NCI-H1436 (cell line): ENCODE data around the gene C2CD4B.

Source experiments
- DNase-seq: peaks from one replicate; lab custom pipeline; 2025; lab: John Stamatoyannopoulos, UW

C2CD4B gene, protein sequence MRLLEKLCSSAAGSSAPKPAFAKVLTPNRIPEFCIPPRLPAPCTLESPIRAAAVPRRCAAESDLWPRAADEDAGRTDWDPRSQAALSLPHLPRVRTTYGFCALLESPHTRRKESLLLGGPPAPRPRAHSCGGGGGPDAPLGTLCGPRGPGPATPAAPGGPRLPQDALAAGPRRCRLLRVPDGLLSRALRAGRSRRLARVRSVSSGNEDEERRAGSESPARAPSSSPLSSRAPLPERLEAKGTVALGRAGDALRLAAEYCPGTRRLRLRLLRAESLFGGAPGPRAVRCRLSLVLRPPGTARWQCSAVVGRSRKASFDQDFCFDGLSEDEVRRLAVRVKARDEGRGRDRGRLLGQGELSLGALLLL

DNA sequence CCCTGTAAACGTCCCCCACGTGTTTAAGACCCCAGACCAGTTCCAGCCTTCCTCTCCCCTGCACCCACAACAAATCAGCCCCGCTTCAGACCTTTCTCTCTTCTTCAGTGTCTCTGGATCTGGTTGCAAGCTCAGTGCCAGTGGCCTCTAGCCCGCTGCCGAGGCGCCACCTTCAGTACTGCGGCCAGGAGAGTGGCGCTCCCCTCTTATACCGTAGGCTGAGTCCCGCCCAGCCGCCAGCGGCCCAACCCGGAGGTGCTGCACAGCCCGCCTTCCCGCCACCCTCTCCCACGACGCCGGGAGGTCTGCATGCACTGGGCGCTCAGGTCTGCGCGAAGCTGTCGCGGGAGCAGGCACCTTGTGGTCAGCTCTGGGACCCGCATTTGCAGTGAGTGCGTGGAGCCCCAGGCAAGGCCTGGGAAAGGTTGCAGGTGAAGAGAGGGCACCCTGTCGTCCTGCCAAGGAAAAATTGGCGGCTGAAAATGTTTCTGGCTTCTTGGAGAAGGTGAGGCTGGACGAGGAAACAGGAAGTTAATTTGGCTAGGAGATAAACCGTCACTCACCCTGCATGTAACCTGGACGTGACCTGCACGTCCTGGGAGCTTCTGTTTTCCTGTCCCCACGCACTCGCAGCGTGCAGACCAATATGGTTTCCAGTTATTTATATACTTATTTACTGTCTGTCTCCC, at the start of gene C2CD4B:
Gene C2CD4B (minus strand): TSS at position 182 of the 689 bp plus-strand sequence. CDS start 301 bp downstream, outside the sequence.
- DNase-seq: no peak

DNA sequence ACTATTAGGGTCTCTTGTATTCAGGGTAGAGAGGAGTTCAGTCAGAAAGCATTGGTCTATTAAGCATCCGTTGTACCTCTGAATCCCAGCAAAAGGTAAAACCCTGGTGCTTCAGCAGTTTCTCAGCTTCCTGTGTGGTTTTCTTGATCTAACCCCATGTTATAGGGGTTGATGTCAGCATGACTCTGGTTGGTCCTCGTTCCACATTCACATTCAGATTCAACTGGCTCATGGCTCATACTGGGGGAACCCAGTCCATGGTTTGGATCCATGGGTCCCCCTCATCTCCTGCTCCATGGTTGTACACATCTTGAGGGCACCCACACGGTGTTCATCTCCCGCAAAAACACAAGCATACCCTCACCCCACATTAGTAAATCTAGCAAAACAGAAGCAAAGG, 47.7 kb upstream of the C2CD4B start:
- no peak for DNase-seq

DNA sequence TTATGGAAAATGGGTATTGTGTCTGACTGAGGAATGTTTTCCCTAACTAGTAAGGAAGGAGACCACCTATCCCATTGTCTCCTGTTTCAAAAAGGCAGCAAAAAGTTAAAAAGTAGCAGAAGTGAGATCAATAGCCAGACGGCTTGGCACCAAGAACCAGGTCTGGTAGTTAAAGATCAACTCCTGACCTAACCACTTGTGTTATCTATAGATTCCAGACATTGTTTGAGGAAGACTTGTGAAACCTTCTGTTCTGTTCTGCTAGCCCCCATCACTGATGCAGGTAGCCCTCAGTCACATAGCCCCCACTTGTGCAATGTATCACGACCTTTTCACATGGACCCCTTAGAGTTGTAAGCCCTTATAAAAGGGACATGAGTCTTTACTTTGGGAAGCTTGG, 46.3 kb upstream of the C2CD4B start:
- no peak for DNase-seq

DNA sequence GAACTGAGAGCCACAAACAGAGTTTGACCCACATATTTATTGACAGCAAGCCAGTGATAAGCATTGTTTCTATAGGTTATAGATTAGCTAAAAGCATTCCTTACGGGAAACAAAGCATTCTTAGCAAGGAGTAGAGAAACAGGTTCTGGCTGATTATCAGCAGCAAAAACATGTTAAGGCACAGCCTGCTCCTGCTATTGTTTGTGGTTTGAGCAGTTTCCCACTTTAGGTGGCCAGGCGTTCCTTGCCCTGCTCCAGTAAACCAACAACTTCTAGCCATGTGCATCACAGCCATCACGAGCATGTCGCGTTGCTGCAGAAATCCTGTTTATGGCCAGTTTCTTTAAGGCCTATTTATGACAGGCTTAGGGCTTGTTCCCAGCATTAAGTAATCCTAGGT, 44.7 kb upstream of the C2CD4B start:
- no peak for DNase-seq

DNA sequence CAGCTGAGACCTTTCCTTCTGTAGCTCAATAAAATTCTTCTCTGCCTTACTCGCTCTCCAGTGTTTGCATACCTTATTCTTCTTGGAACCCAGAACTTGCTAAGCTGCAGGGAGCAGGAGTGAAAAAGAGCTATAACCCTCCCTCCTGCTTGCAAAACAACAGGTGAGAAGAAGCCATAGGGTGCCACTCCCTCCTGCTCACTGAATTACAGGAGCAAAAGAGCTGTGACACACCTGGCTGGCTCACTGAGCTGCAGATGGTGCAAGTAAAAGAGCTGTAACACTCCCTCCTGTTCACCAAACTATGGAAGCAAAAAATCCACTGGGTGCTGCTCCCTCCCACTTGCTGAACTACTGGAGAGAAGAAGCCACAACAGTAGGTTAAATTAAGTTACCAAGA, 44.2 kb upstream of the C2CD4B start:
- DNase-seq: no peak

DNA sequence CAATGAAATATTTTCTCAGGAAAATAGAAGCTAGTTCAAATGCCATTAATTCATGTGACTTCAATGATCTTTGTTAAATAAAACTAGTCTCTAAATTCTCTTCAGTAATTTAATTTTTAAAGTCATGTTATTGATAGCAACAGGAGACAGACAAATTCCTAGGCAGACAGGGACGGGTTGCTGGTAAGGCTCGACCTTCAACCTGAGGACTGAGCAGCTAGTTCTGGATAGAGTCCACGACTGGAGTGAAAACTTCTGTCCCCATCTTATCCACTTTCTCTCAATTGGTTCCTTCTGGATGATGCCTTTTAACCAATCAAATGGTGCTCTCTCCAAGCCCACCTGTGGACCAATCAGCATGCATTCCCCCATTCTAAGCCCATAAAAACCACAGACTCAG, 43.8 kb upstream of the C2CD4B start:
- no peak for DNase-seq

DNA sequence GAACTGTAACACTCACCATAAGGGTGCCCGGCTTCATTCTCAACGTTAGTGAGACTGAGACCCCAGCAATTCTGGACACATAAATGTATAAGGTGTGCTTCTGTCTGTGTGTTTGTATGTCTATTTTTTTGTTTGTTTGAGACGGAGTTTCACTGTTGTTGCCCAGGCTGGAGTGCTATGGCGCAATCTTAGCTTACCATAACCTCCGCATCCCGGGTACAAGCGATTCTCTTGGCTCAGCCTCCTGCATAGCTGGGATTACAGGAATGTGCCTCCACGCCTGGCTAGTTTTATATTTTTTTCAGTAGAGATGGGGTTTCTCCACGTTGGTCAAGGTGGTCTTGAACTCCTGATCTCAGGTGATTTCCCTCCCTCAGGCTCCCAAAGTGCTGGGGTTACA, 43.3 kb upstream of the C2CD4B start:
- no peak for DNase-seq

DNA sequence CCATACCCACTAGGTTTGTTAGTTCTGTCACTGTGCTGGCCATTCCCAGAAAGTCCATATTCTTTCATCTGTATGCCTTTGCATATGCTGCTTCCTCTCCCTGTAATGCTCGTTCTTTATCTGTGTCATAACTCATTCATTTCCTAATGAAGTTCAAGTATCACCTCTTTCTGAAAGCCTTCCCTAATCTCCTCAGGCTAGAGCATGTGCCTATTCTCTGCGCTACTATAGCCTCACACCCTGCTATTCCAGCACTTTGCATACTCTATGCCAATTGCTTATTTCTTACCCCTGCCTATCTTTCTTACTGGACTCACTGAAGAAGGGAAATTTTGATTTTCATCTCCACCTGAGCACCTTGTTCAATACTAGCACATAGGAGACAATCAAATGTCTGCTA, 25.6 kb upstream of the C2CD4B start:
- DNase-seq: no peak

DNA sequence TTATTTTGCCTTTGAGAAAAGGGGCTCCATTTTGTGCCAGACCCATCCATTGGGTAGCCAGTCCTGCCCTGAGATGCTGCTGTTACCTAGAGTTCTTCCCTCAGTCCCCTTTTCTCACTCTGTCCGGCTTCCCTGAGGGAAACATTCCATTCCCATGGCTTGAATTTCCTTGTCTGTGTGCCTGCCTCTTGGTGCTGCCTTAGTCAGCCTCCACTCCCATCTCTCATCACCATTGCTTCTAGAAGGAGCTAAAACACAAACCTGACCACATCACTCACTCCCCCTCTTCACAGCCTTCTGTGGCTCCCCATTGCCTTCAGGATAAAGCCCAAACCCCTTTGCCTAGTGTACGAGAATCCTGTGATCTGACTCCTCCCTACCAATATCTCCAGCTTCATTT, 25.2 kb upstream of the C2CD4B start:
- DNase-seq: no peak

DNA sequence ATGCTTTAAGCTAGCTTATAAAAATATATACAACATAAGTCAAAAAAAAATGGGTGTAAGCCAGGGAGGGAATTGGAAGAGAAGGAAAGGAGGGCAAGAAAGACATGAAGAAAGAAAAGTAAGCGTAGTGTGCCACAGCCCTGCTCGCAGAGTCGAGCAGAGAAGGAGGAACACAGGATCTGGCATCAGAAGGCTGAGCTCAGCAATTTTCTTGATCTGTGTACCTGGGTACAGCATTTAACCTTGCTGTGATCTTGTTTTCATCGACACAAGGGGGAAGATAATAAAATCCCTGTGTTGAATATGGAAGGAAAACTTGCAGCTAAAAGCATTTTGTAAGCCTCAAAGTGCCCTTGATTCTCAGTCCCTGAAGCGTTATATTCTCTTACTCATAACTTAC, 23.7 kb upstream of the C2CD4B start:
- DNase-seq: no peak

DNA sequence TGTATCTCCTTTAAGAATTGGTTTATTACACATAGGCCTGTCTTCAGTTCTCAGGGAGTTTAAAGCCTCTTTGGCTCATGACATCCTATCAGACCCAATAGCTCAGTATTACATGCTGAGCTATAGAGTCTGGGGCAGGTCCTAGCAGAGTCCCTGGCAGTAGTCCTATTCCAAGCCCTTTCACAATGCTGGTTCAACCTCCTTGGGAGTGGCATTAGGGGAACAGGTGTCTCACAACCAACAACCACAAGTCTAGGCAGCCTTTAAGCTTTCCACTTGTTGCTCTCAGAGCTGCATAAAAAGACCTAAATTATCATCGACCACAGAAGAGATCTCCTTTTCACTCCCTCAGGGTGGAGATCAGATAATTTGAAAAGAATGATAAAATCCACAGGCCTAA, 22.8 kb upstream of the C2CD4B start:
- no peak for DNase-seq

DNA sequence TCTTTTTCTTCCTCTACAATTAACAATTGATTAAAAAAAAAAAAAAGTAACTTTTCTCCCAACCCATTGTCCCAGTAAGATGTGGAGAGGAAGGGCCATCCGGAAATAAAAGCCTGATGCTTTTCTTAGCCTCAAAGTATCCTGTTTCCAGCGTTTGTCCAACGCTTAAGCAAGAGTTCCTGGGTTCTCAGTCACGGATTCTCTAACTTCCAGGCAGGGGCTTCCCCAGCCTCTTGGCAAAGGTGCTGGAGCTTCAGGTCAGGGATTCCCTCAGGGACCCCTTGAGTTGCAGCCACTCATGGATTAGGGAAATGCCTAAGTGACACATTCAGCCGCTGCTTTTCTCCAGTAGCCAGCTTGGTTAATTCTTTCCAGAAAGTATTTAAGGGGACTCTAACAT, 22.3 kb upstream of the C2CD4B start:
- no peak for DNase-seq

DNA sequence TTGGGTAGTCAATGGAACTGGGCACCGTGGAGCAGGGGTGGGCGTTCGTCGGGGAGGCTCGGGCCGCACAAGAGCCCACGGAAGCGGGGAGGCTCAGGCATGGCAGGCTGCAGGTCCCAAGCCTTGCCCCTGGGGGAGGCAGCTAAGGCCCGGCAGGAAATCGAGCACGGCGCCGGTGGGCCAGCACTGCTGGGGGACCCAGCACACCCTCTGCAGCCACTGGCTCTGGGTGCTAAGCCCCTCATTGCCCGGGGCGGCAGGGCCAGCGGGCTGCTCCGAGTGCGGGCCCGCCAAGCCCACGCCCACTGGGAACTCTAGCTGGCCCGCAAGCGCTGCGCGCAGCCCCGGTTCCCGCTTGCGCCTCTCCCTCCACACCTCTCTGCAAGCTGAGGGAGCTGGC, 21.5 kb upstream of the C2CD4B start:
- no peak for DNase-seq

DNA sequence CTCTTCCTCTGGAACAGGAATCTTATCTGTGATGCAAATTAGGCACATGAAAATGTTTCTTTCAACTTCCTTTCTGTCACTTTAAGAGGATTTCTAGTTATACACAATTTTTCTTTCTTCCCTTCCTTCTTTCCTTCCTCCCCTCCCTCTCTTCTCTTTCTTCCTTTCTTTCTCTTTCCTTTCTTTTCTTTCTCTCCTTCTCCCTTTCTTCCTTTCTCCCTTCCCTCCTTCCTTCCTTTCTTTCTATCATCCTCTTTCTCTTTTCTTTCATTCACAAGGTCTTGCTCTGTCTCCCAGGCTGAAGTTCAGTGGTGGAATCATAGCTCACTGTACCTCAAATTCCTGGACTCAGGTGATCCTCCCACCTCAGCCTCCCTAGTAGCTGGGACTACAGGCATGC, 18.0 kb upstream of the C2CD4B start:
- no peak for DNase-seq

DNA sequence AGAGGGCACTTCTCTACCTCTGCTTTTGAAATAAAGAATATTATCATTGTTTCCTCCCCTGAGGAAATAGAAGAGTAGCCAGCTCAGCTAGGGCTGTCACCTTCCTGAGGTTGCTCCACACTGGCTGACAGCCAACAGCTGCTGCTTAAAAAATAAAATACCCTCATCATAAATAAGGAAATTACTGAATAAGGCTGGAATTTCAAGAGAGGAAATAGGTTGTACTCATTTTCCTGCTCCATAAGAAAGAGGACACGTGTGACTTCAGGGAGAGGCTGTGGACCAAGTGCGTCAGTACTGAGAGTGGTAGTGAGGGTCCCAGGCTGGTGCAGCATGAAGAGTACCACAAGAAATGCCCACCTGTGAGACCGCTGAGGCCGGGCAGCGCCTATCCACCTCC, 8.1 kb upstream of the C2CD4B start:
- no peak for DNase-seq

DNA sequence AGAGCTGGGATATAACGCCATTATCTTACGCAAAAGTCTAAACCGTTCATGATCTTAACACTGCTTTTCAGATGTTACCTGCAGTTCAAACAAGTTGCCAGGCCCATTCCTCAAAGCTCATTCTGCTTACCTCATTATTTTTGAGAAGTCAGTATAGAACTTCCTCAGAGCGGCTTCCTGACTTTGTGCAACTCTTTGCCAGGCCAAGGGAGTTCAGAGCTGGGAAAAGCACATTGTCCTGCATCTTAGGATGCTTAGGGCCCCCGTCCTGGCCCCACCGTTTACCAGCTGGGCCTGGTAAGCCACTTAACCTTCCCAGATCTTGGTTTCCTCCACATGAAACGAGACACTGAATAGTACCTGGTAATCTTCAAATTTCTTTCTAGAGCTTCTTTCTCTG, 6.8 kb upstream of the C2CD4B start:
- no peak for DNase-seq

DNA sequence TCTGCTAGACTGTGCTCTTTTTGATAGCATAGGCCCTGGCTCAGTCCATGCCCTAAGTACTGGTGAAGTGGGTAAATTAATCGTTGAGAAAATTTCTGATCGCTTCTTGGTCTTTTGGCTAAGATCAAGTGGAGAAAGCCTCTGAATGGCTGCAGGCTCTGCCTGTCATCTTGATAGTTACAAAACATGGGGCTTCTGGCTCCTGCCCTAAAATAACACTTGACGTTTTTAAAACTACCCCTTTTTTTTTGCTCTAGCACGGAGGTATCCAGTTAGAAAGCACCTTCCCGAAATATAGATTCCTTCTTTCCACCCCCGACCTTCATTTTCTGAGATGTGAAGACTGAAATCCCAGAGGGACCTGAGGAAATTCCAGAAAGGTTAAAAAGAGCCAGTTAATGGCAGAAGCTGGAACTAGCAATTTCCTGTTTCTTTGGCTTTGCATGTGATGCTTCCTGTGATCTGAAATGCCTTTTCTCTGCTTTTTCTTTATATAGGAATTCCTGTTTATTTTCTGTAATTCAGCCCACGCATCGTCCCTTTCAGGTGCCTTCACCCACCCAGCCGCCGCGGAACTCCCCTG, 799 bp upstream of the C2CD4B start:
- no peak for DNase-seq

DNA sequence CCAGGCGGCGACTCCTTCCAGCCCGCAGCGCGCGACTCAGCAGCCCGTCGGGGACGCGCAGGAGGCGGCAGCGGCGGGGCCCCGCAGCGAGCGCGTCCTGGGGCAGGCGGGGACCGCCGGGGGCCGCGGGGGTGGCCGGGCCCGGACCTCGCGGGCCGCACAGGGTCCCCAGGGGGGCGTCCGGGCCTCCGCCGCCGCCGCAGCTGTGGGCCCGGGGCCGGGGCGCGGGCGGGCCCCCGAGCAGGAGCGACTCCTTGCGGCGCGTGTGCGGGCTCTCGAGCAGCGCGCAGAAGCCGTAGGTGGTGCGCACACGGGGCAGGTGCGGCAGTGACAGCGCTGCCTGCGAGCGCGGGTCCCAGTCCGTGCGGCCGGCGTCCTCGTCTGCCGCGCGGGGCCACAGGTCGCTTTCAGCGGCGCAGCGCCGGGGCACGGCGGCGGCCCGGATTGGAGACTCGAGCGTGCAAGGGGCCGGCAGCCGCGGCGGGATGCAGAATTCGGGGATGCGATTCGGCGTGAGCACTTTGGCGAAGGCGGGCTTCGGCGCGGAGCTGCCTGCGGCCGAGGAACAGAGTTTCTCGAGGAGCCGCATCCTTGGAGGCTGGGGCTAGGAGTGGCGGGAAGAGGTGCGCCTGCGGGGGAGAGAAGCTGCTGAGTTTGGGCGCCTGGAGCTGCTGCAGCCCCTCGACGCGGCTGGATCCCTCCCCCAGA, 535 bp downstream of the C2CD4B start:
- DNase-seq: no peak

DNA sequence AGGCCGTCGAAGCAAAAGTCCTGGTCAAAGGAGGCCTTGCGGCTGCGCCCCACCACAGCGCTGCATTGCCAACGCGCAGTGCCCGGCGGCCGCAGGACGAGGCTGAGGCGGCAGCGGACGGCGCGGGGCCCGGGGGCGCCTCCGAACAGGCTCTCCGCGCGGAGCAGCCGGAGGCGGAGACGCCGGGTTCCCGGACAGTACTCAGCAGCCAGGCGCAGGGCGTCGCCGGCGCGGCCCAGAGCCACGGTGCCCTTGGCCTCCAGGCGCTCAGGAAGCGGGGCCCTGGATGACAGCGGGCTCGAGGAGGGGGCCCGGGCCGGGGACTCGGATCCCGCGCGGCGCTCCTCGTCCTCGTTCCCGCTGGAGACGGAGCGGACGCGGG, 1.1 kb downstream of the C2CD4B start:
- no peak for DNase-seq

DNA sequence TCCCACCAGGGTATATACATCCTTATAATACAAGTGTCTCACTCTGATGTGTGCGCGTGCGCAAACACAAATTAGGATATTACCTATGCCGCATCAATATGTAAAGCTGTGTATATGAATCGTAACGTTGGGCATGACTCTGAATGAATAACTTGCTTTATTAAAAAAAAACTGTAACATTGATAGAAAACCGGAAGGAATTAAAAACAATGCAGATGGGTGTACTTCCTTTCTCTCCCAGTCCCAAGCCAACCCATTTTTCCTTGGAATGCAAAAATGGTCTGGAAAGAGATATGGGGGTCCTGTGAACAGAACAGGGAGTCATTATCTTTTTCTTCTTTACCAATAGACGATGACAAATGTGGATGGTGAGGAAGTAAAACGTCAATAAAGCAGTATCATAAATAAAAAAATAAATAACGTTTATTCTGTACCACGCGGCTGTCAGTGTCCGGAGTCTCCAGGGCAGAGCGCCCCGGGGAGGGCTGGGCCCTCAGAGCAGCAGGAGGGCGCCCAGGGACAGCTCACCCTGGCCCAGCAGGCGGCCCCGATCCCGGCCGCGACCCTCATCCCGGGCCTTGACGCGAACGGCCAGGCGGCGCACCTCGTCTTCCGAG, 1.6 kb downstream of the C2CD4B start:
- no peak for DNase-seq

DNA sequence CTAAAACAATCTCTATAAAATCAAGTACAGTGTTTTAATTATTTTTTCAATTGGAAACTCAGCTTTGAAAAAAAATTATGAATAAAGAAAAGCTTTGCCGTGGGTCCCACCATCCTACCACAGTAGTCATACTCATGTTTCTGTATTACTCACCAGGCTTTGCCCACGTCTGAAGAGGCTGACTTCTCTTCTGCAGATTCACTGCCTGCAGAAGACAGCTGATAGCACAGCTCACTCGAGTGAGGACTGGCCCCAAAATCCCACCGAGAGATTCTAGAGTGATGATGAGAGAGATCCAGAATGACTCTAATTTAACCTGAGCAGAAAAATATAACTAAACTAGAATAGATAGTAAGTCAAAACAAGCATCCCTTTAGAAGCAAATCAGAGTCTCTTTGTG, 11.9 kb downstream of the C2CD4B start:
- DNase-seq: no peak

DNA sequence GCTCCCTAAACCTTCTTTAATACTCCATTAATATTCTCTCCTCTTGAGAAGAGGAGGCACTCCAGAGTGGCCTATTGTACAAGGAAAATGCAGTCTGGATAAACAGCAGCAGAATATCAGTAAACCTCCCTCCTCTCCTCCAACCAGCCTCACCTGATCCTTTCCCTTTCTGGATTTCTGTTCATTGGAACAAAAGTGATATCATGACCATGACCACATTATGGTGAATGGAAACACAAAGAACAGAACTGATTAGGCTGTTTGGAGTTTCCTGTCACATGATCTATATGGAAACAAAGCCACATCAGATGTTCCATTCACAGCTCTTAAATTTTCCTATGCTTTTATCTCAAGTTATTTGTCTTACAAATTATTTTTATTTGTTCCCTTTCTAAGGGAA, 14.6 kb downstream of the C2CD4B start:
- peak; percentile 11 for DNase-seq
